GM19452 (cell line): ENCODE results near the gene ATP13A1.
A peak's percentile ranks its signal among the peaks of the same experiment; 100 is the strongest.
"Not testable (repeated sequence)": the region's sequence is repeated elsewhere in the genome, so short reads cannot be mapped to it uniquely, and the experiment has no call there.

ENCODE experiments used
- ATAC-seq: cut with Tn5 transposase; IDR thresholded peaks from one replicate; pipeline ENCODE4 v1.9.1; 2021; ENCODE audit not compliant: unreplicated experiment

Gene ATP13A1

GRCh38 chr19:19665420-19665948 lies 2.0 kb upstream of the ATP13A1 start:
- not testable (repeated sequence) for ATAC-seq

- no peak for ATAC-seq
These were observed 613 bp downstream of the ATP13A1 start for GRCh38 chr19:19662871-19663255.

GRCh38 chr19:19662344-19662743 lies 1.1 kb downstream of the ATP13A1 start:
- ATAC-seq, result no peak

GRCh38 chr19:19661675-19662251 lies 1.7 kb downstream of the ATP13A1 start:
- peak; percentile 44 for ATAC-seq

GRCh38 chr19:19661141-19661674 lies 2.3 kb downstream of the ATP13A1 start:
- no peak for ATAC-seq

GRCh38 chr19:19659646-19660245 lies 3.7 kb downstream of the ATP13A1 start:
- no peak for ATAC-seq

- no peak for ATAC-seq
These were observed 6.1 kb downstream of the ATP13A1 start for GRCh38 chr19:19657397-19657783.

- no peak for ATAC-seq
These were observed 6.8 kb downstream of the ATP13A1 start for GRCh38 chr19:19656451-19657396.

GRCh38 chr19:19655641-19656343 lies 7.7 kb downstream of the ATP13A1 start:
- no peak for ATAC-seq

GRCh38 chr19:19655051-19655594 lies 8.4 kb downstream of the ATP13A1 start:
- no peak for ATAC-seq

- ATAC-seq, result no peak
These were observed 9.0 kb downstream of the ATP13A1 start for GRCh38 chr19:19654441-19654840.

GRCh38 chr19:19653597-19654147 lies 9.8 kb downstream of the ATP13A1 start:
- no peak for ATAC-seq

- no peak for ATAC-seq
These were observed 10.8 kb downstream of the ATP13A1 start for GRCh38 chr19:19652482-19653295.

- ATAC-seq, result no peak
These were observed 12.4 kb downstream of the ATP13A1 start for GRCh38 chr19:19651076-19651475.

- ATAC-seq, result no peak
These were observed 13.1 kb downstream of the ATP13A1 start for GRCh38 chr19:19650331-19650730.

GRCh38 chr19:19649580-19649995 lies 13.9 kb downstream of the ATP13A1 start:
- no peak for ATAC-seq

GRCh38 chr19:19649155-19649554 lies 14.3 kb downstream of the ATP13A1 start:
- ATAC-seq, result no peak

GRCh38 chr19:19647037-19647835 lies 16.2 kb downstream of the ATP13A1 start:
- no peak for ATAC-seq
